Loucy (cell line): ENCODE measurements around the gene CPT1B.
"Not testable (repeated sequence)": the region's sequence is repeated elsewhere in the genome, so short reads cannot be mapped to it uniquely, and the experiment has no call there.

Experiments
- H2AFZ ChIP-seq: fragments of 200-600 bp; sonication (generic); 2 replicates; pipeline ENCODE4 v1.6.0; 2016; ENCODE audit warnings: antibody characterized with exemption, mild to moderate bottlenecking, low read length, moderate library complexity
- H3F3A ChIP-seq: fragments of 200-600 bp; 2 replicates; pipeline ENCODE4 v1.6.0; 2016; ENCODE audit warnings: antibody characterized with exemption, low read depth, mild to moderate bottlenecking
- H3K27me3 ChIP-seq: fragments of 200-600 bp; sonication (generic); 2 replicates; pipeline ENCODE4 v1.6.1; 2014; ENCODE audit warnings: low read length, mild to moderate bottlenecking; ENCODE audit not compliant: insufficient read depth, poor library complexity, severe bottlenecking
- H3K36me3 ChIP-seq: fragments of 200-600 bp; sonication (generic); 2 replicates; pipeline ENCODE4 v1.6.1; 2016; ENCODE audit warnings: low read length; ENCODE audit not compliant: insufficient read depth
- H3K4me1 ChIP-seq: fragments of 200-600 bp; sonication (generic); 2 replicates; pipeline ENCODE4 v1.5.1; 2014; ENCODE audit warnings: low read length, mild to moderate bottlenecking; ENCODE audit not compliant: insufficient read depth, poor library complexity, severe bottlenecking
- H3K4me2 ChIP-seq: fragments of 200-600 bp; sonication (generic); 2 replicates; pipeline ENCODE4 v1.6.0; 2014; ENCODE audit warnings: antibody characterized with exemption, low read length, low read depth, mild to moderate bottlenecking; ENCODE audit not compliant: poor library complexity, severe bottlenecking
- H3K4me3 ChIP-seq: fragments of 200-600 bp; sonication (generic); 2 replicates; pipeline ENCODE4 v1.5.1; 2014; ENCODE audit warnings: low read length, mild to moderate bottlenecking, mixed read lengths; ENCODE audit not compliant: poor library complexity, severe bottlenecking
- H3K79me2 ChIP-seq: fragments of 200-600 bp; sonication (generic); 2 replicates; pipeline ENCODE4 v1.6.1; 2014; ENCODE audit warnings: low read length; ENCODE audit not compliant: insufficient read depth
- H3K9ac ChIP-seq: fragments of 200-600 bp; sonication (generic); 2 replicates; pipeline ENCODE4 v1.6.0; 2014; ENCODE audit warnings: mild to moderate bottlenecking, low read depth, low read length, moderate library complexity; ENCODE audit not compliant: poor library complexity, severe bottlenecking
- H3K9me2 ChIP-seq: fragments of 200-600 bp; sonication (generic); replicated peaks from 2 replicates; pipeline ENCODE4 v1.6.1; 2016; ENCODE audit warnings: low read depth, low read length, mixed read lengths
- H3K9me3 ChIP-seq: fragments of 200-600 bp; sonication (generic); 2 replicates; pipeline ENCODE4 v1.6.1; 2014; ENCODE audit warnings: mild to moderate bottlenecking, antibody characterized with exemption, low read length, low read depth; ENCODE audit not compliant: insufficient read depth
- H4K20me1 ChIP-seq: fragments of 200-600 bp; sonication (generic); 2 replicates; pipeline ENCODE4 v1.6.0; 2014; ENCODE audit warnings: antibody characterized with exemption, low read length, mild to moderate bottlenecking; ENCODE audit not compliant: insufficient read depth, poor library complexity, severe bottlenecking
- CTCF ChIP-seq: fragments of 200-600 bp; sonication (generic); conservative IDR thresholded peaks from 2 replicates; pipeline ENCODE4 v1.5.1; 2014; ENCODE audit warnings: mild to moderate bottlenecking, antibody characterized with exemption, low read length
- EZH2phosphoT487 ChIP-seq: fragments of 200-600 bp; IDR thresholded peaks from 2 replicates; pipeline ENCODE4 v1.6.1; 2018; ENCODE audit warnings: antibody characterized with exemption, mild to moderate bottlenecking, moderate library complexity, borderline replicate concordance

CPT1B gene

GRCh38 chr22:50535113-50535512, 43.1 kb downstream of the CPT1B start:
- no peaks in the 10 kb centered on the region for H3K36me3 ChIP-seq
- H3K4me3 ChIP-seq: no peak overlapping the region
- H3K9ac ChIP-seq: no peak overlapping the region
- H3K79me2 ChIP-seq: no peaks in the 10 kb centered on the region
- no peak overlapping the region for H3K4me2 ChIP-seq
- H3K9me3 ChIP-seq: no peaks in the 10 kb centered on the region
- no peaks in the 10 kb centered on the region for H3F3A ChIP-seq
- H3K9me2 ChIP-seq: no peaks in the 10 kb centered on the region
- H4K20me1 ChIP-seq: no peaks in the 10 kb centered on the region
- H3K4me1 ChIP-seq: peaks cover 3% of the 10 kb centered on the region
- TF ChIP-seq CTCF: no peak
- no peak for TF ChIP-seq EZH2phosphoT487
- H3K27me3 ChIP-seq: no peaks in the 10 kb centered on the region
- H2AFZ ChIP-seq: no peak overlapping the region

GRCh38 chr22:50533856-50534711, 44.1 kb downstream of the CPT1B start:
- not testable (repeated sequence) for H3K27me3 ChIP-seq, H4K20me1 ChIP-seq, H3K9ac ChIP-seq, H3K4me2 ChIP-seq, H3F3A ChIP-seq, H3K4me3 ChIP-seq, H3K36me3 ChIP-seq, H3K9me2 ChIP-seq, H3K79me2 ChIP-seq, H2AFZ ChIP-seq, H3K4me1 ChIP-seq, H3K9me3 ChIP-seq

GRCh38 chr22:50532824-50533796, 45.1 kb downstream of the CPT1B start:
- no peaks in the 10 kb centered on the region for H3K9me2 ChIP-seq
- no peak overlapping the region for H3K4me2 ChIP-seq
- H3K4me1 ChIP-seq: peaks cover 3% of the 10 kb centered on the region
- H3K9ac ChIP-seq: no peak overlapping the region
- TF ChIP-seq EZH2phosphoT487 (no peak), CTCF (no peak)
- no peaks in the 10 kb centered on the region for H3K27me3 ChIP-seq
- no peaks in the 10 kb centered on the region for H3F3A ChIP-seq
- H2AFZ ChIP-seq: no peak overlapping the region
- H3K79me2 ChIP-seq: no peaks in the 10 kb centered on the region
- no peaks in the 10 kb centered on the region for H4K20me1 ChIP-seq
- H3K36me3 ChIP-seq: no peaks in the 10 kb centered on the region
- H3K4me3 ChIP-seq: no peak overlapping the region
- no peaks in the 10 kb centered on the region for H3K9me3 ChIP-seq
